PC-9 (cell line): ENCODE measurements around the gene CNPPD1. TPM values are rescaled to one million over a fixed set of nuclear protein-coding genes. Genes with fewer than 3 reads are reported as not detected.

ENCODE experiments used
- BruUV-seq: library from RNA; stranded (reverse); fragments of 400-500 nt; replicated peaks from 2 replicates; lab custom pipeline; 2021; lab: Mats Ljungman, UMichigan
- CTCF ChIA-PET: fragments of 300-600 bp; sonication (Branson Sonifier 250); formaldehyde crosslinking; loops from one replicate; lab custom pipeline; 2022; ENCODE audit warnings: antibody characterized with exemption; lab: Charles Lee
- POLR2A ChIA-PET: fragments of 300-600 bp; sonication (Branson Sonifier 250); formaldehyde crosslinking; loops from one replicate; lab custom pipeline; 2022; ENCODE audit warnings: antibody characterized with exemption; ENCODE audit not compliant: unreplicated experiment; lab: Charles Lee
- DNase-seq, 2 experiments: peaks; one replicate each; pipeline versions ENCODE4 v3.0.0 to v3.0.0-alpha.2; 2015 to 2022; ENCODE audit warnings: mixed read lengths in 1 of 2
- H2AFZ ChIP-seq: fragments of 200-600 bp; sonication (generic); 2 replicates; pipeline ENCODE4 v1.8.1; 2017; ENCODE audit warnings: antibody characterized with exemption
- H3F3A ChIP-seq: fragments of 200-600 bp; sonication (generic); 2 replicates; pipeline ENCODE4 v1.8.1; 2017; ENCODE audit warnings: antibody characterized with exemption, mild to moderate bottlenecking, low read depth; ENCODE audit not compliant: insufficient read depth
- H3K27ac ChIP-seq: fragments of 200-600 bp; sonication (generic); 2 replicates; pipeline ENCODE4 v1.6.1; 2016; ENCODE audit warnings: mixed run types
- H3K27me3 ChIP-seq: fragments of 200-600 bp; sonication (generic); 2 replicates; pipeline ENCODE4 v1.6.1; 2016; ENCODE audit warnings: low read depth, mixed run types; ENCODE audit not compliant: insufficient read depth
- H3K36me3 ChIP-seq: fragments of 200-600 bp; sonication (generic); 2 replicates; pipeline ENCODE4 v1.6.1; 2016; ENCODE audit warnings: low read depth, mixed run types
- H3K4me1 ChIP-seq: fragments of 200-600 bp; sonication (generic); replicated peaks from 2 replicates; pipeline ENCODE4 v1.6.1; 2016; ENCODE audit warnings: mixed run types; ENCODE audit not compliant: insufficient read depth
- H3K4me2 ChIP-seq: fragments of 200-600 bp; sonication (generic); 2 replicates; pipeline ENCODE4 v1.6.1; 2017; ENCODE audit warnings: mixed run types
- H3K4me3 ChIP-seq: fragments of 200-600 bp; sonication (generic); 2 replicates; pipeline ENCODE4 v1.6.1; 2016; ENCODE audit warnings: mixed run types
- H3K79me2 ChIP-seq: fragments of 200-600 bp; sonication (generic); 2 replicates; pipeline ENCODE4 v1.6.1; 2017; ENCODE audit warnings: low read depth, mixed run types
- H3K9me2 ChIP-seq: fragments of 200-600 bp; sonication (generic); 2 replicates; pipeline ENCODE4 v1.8.1; 2017; ENCODE audit warnings: mild to moderate bottlenecking; ENCODE audit not compliant: insufficient read depth
- H3K9me3 ChIP-seq: fragments of 200-600 bp; sonication (generic); 2 replicates; pipeline ENCODE4 v1.8.1; 2016; ENCODE audit warnings: low read depth; ENCODE audit not compliant: insufficient read depth
- H4K20me1 ChIP-seq: fragments of 200-600 bp; sonication (generic); 2 replicates; pipeline ENCODE4 v1.8.1; 2017; ENCODE audit not compliant: insufficient read depth
- EZH2 ChIP-seq: fragments of 200-600 bp; sonication (generic); IDR thresholded peaks from 2 replicates; pipeline ENCODE4 v1.8.0; 2017; ENCODE audit warnings: antibody characterized with exemption, low read depth
- intact Hi-C: fragments of 100-400 bp; cut with micrococcal nuclease; formaldehyde crosslinking; loops from one replicate; pipeline ENCODE4 v1.10.0; 2022; ENCODE audit not compliant: unreplicated experiment
- total RNA-seq: library from RNA; stranded (reverse); gene quantifications from 2 replicates; pipeline ENCODE4 v1.2.3, GENCODE V29; 2021
- TF ChIP-seq, protein P1 (sequence below): fragments of 200-600 bp; sonication (generic); conservative IDR thresholded peaks from 2 replicates; pipeline ENCODE4 v1.6.1; 2017; ENCODE audit warnings: mixed run types, antibody characterized with exemption, mild to moderate bottlenecking, moderate library complexity

The CNPPD1 gene
- total RNA-seq, 1 experiment from 2014 or later, result 37.1 TPM

DNA sequence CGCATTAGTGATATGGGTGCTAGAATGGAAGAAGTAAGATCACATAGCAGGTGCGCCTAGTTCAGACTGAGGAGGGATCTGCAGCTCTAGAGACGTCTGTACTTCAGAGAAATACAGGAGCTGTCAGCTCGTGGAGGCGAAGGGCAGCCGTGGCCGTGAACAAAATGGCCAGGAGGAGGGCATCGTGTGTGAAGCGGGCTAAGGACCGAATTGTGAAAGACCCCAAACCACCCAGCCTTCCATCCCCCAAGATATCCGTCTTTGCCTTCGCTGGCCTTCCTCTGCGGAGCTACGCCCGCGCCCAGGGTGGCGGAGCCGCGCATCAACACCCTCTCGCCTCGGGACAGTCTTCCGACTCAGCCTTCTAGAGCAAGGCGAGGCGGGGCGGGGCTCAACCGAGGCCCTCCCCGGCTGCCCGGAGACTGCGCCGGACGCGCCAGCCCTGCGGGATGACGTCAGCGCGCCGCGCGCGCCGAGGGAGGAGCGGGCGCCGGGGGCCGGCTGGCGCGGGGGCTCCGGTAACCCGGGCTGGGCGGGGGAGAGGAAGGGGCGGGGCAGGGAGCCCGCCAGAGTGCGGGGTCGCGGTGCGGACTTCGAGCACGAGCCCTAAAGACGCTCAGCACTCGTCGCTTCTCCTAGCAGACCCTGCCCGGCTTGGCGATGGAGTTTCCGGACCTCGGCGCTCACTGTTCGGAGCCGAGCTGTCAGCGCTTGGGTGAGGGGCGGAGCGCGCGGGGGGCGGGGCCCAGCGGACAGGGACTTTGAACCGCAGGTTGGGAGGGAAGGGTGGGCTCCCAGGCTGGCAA is 29.8 kb upstream of the CNPPD1 start, which contains the start of gene ZFAND2B:
ZFAND2B (plus strand) TSS at position 455 of the 806 bp plus-strand sequence; CDS start at position 661, 206 bp downstream.
- Histone ChIP-seq H4K20me1 (no peaks in the 10 kb centered on the region), H3K36me3 (no peaks in the 10 kb centered on the region), H2AFZ (peak within 1 kb of the TSS; percentile 80), H3K4me1 (peaks cover 18% of the 10 kb centered on the region), H3K27me3 (no peaks in the 10 kb centered on the region), H3F3A (peaks cover 14% of the 10 kb centered on the region; the same call in 1 of the 2 replicates), H3K27ac (peak within 1 kb of the TSS; percentile 40), H3K9me3 (no peaks in the 10 kb centered on the region), H3K79me2 (no peaks in the 10 kb centered on the region), H3K4me3 (peak within 1 kb of the TSS; percentile 78), H3K4me2 (peak within 1 kb of the TSS; percentile 100), H3K9me2 (no peaks in the 10 kb centered on the region)
- intact Hi-C loops, result loop anchor here (1.0 to 2.0 kb wide), 3 partner anchors 30 to 72 kb away; partner anchors contain the start of genes CNPPD1, DNAJB2 and NHEJ1
- CTCF ChIA-PET, result interaction anchor here (0.6 to 0.7 kb wide), 2 partner anchors 10 to 131 kb away, joined by 3 to 9 read pairs; no protein-coding TSS in a partner anchor
- POLR2A ChIA-PET, result interaction anchor here (0.5 to 0.8 kb wide), 8 partner anchors 11 to 437 kb away, joined by 3 to 14 read pairs (median 4); partner anchors contain the start of genes ATG9A and CNPPD1
- no TSS peak for BruUV-seq
- TF ChIP-seq, protein P1, sequence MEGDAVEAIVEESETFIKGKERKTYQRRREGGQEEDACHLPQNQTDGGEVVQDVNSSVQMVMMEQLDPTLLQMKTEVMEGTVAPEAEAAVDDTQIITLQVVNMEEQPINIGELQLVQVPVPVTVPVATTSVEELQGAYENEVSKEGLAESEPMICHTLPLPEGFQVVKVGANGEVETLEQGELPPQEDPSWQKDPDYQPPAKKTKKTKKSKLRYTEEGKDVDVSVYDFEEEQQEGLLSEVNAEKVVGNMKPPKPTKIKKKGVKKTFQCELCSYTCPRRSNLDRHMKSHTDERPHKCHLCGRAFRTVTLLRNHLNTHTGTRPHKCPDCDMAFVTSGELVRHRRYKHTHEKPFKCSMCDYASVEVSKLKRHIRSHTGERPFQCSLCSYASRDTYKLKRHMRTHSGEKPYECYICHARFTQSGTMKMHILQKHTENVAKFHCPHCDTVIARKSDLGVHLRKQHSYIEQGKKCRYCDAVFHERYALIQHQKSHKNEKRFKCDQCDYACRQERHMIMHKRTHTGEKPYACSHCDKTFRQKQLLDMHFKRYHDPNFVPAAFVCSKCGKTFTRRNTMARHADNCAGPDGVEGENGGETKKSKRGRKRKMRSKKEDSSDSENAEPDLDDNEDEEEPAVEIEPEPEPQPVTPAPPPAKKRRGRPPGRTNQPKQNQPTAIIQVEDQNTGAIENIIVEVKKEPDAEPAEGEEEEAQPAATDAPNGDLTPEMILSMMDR, result no peak
- peak; percentile 76 to 96 for DNase-seq

DNA sequence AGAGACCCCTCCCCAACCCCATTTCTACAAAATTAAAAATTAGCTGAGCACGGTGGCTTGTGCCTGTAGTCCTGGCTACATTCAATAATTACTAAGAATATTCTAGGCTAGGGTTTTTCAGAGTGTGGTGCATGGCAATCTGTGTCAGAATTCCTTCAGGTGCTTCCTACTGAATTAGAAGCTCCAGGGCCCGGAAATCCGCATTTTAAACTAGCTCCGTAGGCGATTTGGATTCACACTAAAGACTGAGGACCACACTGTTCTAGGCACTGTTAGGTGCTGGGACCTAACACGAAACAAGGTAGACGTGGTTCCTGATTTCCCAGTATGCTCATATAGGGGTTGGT is 29.2 kb upstream of the CNPPD1 start:
- H3K79me2 ChIP-seq, result no peaks in the 10 kb centered on the region
- H3K27me3 ChIP-seq, result no peaks in the 10 kb centered on the region
- POLR2A ChIA-PET, result interaction anchor here (0.6 to 0.7 kb wide), 5 partner anchors 13 to 437 kb away, joined by 3 to 14 read pairs (median 5); partner anchors contain the start of gene CNPPD1
- H3K4me3 ChIP-seq, result peak overlapping the region; percentile 78
- peak overlapping the region; percentile 100 for H3K4me2 ChIP-seq
- H3K9me3 ChIP-seq, result no peaks in the 10 kb centered on the region
- TSS peak; percentile 66 for BruUV-seq
- H3K9me2 ChIP-seq, result no peaks in the 10 kb centered on the region
- peaks cover 18% of the 10 kb centered on the region for H3K4me1 ChIP-seq
- H4K20me1 ChIP-seq, result no peaks in the 10 kb centered on the region
- H3K36me3 ChIP-seq, result no peaks in the 10 kb centered on the region
- intact Hi-C loops, result loop anchor here (1.0 to 2.0 kb wide), 3 partner anchors 29 to 73 kb away; partner anchors contain the start of genes CNPPD1, DNAJB2 and NHEJ1
- H3K27ac ChIP-seq, result peak overlapping the region; percentile 40
- peak overlapping the region; percentile 80 for H2AFZ ChIP-seq
- peaks cover 14% of the 10 kb centered on the region; the same call in 1 of the 2 replicates for H3F3A ChIP-seq
- TF ChIP-seq EZH2, result no peak
- TF ChIP-seq, protein P1, result no peak
- no peak for DNase-seq
- CTCF ChIA-PET, result no interaction called here

- ChIA-PET CTCF (interaction anchor here (0.7 kb wide), 1 partner anchor 31 kb away, joined by 3 read pairs; no protein-coding TSS in a partner anchor), POLR2A (no interaction called here)
- H3K36me3 ChIP-seq, result no peaks in the 10 kb centered on the region
- H3K4me2 ChIP-seq, result no peak overlapping the region
- BruUV-seq, result no TSS peak
- H3K27me3 ChIP-seq, result no peaks in the 10 kb centered on the region
- H4K20me1 ChIP-seq, result no peaks in the 10 kb centered on the region
- peaks cover 14% of the 10 kb centered on the region; the same call in 1 of the 2 replicates for H3F3A ChIP-seq
- no peak overlapping the region for H3K4me3 ChIP-seq
- no peaks in the 10 kb centered on the region for H3K79me2 ChIP-seq
- H3K27ac ChIP-seq, result no peak overlapping the region
- no peak for TF ChIP-seq EZH2
- TF ChIP-seq, protein P1, result no peak
- no peaks in the 10 kb centered on the region for H3K9me3 ChIP-seq
- no peaks in the 10 kb centered on the region for H3K9me2 ChIP-seq
- intact Hi-C loops, result no loop called here
- no peak overlapping the region for H2AFZ ChIP-seq
- no peak for DNase-seq
- H3K4me1 ChIP-seq, result peaks cover 18% of the 10 kb centered on the region
Measured at GRCh38 chr2:219205165-219205538, 28.4 kb upstream of the CNPPD1 start.
